ENCODE results near the gene CLCA2. TPM values are rescaled to one million over a fixed set of nuclear protein-coding genes. Genes with fewer than 3 reads are reported as not detected.

CLCA2 gene
- total RNA-seq, 1 donor from 2014 or later: not detected

GRCh38 chr1:86448670-86449069, 24.7 kb downstream of the CLCA2 start:
- TF ChIP-seq CTCF (IDR thresholded peaks at IDR 0.05): no peak
- TF ChIP-seq EZH2 (IDR thresholded peaks at IDR 0.05): no peak
- no peak for TF ChIP-seq EZH2phosphoT487 (IDR thresholded peaks at IDR 0.05)
- Histone ChIP-seq H3F3A (ENCODE audit: low read depth) (no peaks in the 10 kb centered on the region), H3K9me3 (ENCODE audit: low read depth) (no peaks in the 10 kb centered on the region), H3K79me2 (ENCODE audit: low read depth) (no peaks in the 10 kb centered on the region), H4K20me1 (ENCODE audit: low read depth) (no peaks in the 10 kb centered on the region), H3K4me2 (no peak overlapping the region), H3K27ac (no peak overlapping the region), H3K4me1 (no peaks in the 10 kb centered on the region), H3K36me3 (no peaks in the 10 kb centered on the region), H3K4me3 (no peak overlapping the region), H3K9ac (no peak overlapping the region), H2AFZ (replicated peaks) (no peak overlapping the region), H3K27me3 (no peaks in the 10 kb centered on the region)
- Mint-ChIP-seq H3K27me3 (ENCODE audit: insufficient read depth, low read depth) (no peaks in the 10 kb centered on the region), H3K36me3 (no peaks in the 10 kb centered on the region), H3K9me3 (no peaks in the 10 kb centered on the region), H3K4me3 (no peak overlapping the region), H3K27ac (no peak overlapping the region), H3K4me1 (no peaks in the 10 kb centered on the region)
- no peak for DNase-seq (ENCODE audit: low spot score)

- Mint-ChIP-seq H3K27ac (no peak overlapping the region), H3K4me1 (no peaks in the 10 kb centered on the region), H3K9me3 (no peaks in the 10 kb centered on the region), H3K27me3 (ENCODE audit: insufficient read depth, low read depth) (no peaks in the 10 kb centered on the region), H3K4me3 (no peak overlapping the region), H3K36me3 (no peaks in the 10 kb centered on the region)
- no peaks in the 10 kb centered on the region for H3K27me3 ChIP-seq
- no peaks in the 10 kb centered on the region for H4K20me1 ChIP-seq (ENCODE audit: low read depth)
- no peak for DNase-seq (ENCODE audit: low spot score)
- H3K36me3 ChIP-seq: no peaks in the 10 kb centered on the region
- no peak overlapping the region for H3K9ac ChIP-seq
- H3K27ac ChIP-seq: no peak overlapping the region
- TF ChIP-seq CTCF (IDR thresholded peaks at IDR 0.05) (no peak), EZH2phosphoT487 (IDR thresholded peaks at IDR 0.05) (no peak), EZH2 (IDR thresholded peaks at IDR 0.05) (no peak)
- H3K4me3 ChIP-seq: no peak overlapping the region
- no peak overlapping the region for H2AFZ ChIP-seq (replicated peaks)
- no peaks in the 10 kb centered on the region for H3F3A ChIP-seq (ENCODE audit: low read depth)
- H3K4me2 ChIP-seq: no peak overlapping the region
- no peaks in the 10 kb centered on the region for H3K79me2 ChIP-seq (ENCODE audit: low read depth)
- H3K4me1 ChIP-seq: no peaks in the 10 kb centered on the region
- no peaks in the 10 kb centered on the region for H3K9me3 ChIP-seq (ENCODE audit: low read depth)
Observed at GRCh38 chr1:86449103-86449502, 25.1 kb downstream of the CLCA2 start.

- no peak overlapping the region for H3K27ac Mint-ChIP-seq
- no peaks in the 10 kb centered on the region for H3K4me1 ChIP-seq
- H3K9me3 Mint-ChIP-seq: no peaks in the 10 kb centered on the region
Observed at GRCh38 chr1:86450847-86451246, 26.9 kb downstream of the CLCA2 start.

More at GRCh38 chr1:86450847-86451246, 26.9 kb downstream of the CLCA2 start:
- TF ChIP-seq EZH2 (IDR thresholded peaks at IDR 0.05): no peak
- no peak for TF ChIP-seq EZH2phosphoT487 (IDR thresholded peaks at IDR 0.05)
- no peak for TF ChIP-seq CTCF (IDR thresholded peaks at IDR 0.05)
- Histone ChIP-seq H3K79me2 (ENCODE audit: low read depth) (no peaks in the 10 kb centered on the region), H4K20me1 (ENCODE audit: low read depth) (no peaks in the 10 kb centered on the region), H3F3A (ENCODE audit: low read depth) (no peaks in the 10 kb centered on the region), H3K27me3 (no peaks in the 10 kb centered on the region), H3K36me3 (no peaks in the 10 kb centered on the region), H3K9ac (no peak overlapping the region), H3K27ac (no peak overlapping the region), H2AFZ (replicated peaks) (no peak overlapping the region), H3K4me3 (no peak overlapping the region), H3K9me3 (ENCODE audit: low read depth) (no peaks in the 10 kb centered on the region), H3K4me2 (no peak overlapping the region)
- Mint-ChIP-seq H3K36me3 (no peaks in the 10 kb centered on the region), H3K4me1 (no peaks in the 10 kb centered on the region), H3K27me3 (ENCODE audit: insufficient read depth, low read depth) (no peaks in the 10 kb centered on the region), H3K4me3 (no peak overlapping the region)
- no peak for DNase-seq (ENCODE audit: low spot score)

Data from neural progenitor cell (in vitro differentiated cells).